Psoas muscle (tissue), 8 donors: ENCODE measurements around the gene RGS9. TPM values are rescaled to one million over a fixed set of nuclear protein-coding genes. Genes with fewer than 3 reads are reported as not detected.

Source experiments
- ATAC-seq, 4 donors: fragments of 200-7000 bp; cut with Tn5 transposase; one replicate each; pipeline ENCODE4 v1.9.1; 2020; ENCODE audit warnings: moderate library complexity in 3 of 4, mild to moderate bottlenecking in 2 of 4
- DNase-seq, 2 donors: peaks; one replicate each; pipeline ENCODE4 v3.0.0-alpha.2; 2020
- H3K27ac ChIP-seq: fragments of 200-600 bp; one replicate; pipeline ENCODE4 v1.8.0; 2022
- H3K27me3 ChIP-seq, 3 donors: fragments of 200-600 bp in 1 of 3; one replicate each; pipeline versions ENCODE4 v1.6.1 to v1.8.0; 2013 to 2022; ENCODE audit warnings: low read length in 2 of 3, mild to moderate bottlenecking in 2 of 3, moderate library complexity in 1 of 3; ENCODE audit not compliant: insufficient read depth in 3 of 3
- H3K36me3 ChIP-seq, 2 donors: fragments of 200-600 bp in 1 of 2; one replicate each; pipeline versions ENCODE4 v1.6.1 to v1.8.0; 2013 to 2022; ENCODE audit warnings: low read depth in 1 of 2, mild to moderate bottlenecking in 1 of 2, moderate library complexity in 1 of 2; ENCODE audit not compliant: insufficient read depth in 1 of 2
- H3K4me1 ChIP-seq: fragments of 200-600 bp; one replicate; pipeline ENCODE4 v1.8.0; 2022
- H3K4me3 ChIP-seq: fragments of 200-600 bp; one replicate; pipeline ENCODE4 v1.8.0; 2022; ENCODE audit warnings: mild to moderate bottlenecking
- H3K9me3 ChIP-seq: fragments of 200-600 bp; one replicate; pipeline ENCODE4 v1.8.0; 2022
- WGBS, 3 donors: extraction: QIAGEN DNeasy Blood & Tissue Kit; methylation state at CpG; one replicate each; pipeline versions ENCODE4 v1.1.6 to v1.1.7; 2013; 5-methylcytosine and 5-hydroxymethylcytosine counted together
- intact Hi-C, 2 donors: fragments of 100-400 bp; cut with DNase I; formaldehyde crosslinking; loops; one replicate each; pipeline versions ENCODE4 v1.11.0 to v1.14.2; 2022
- polyA plus RNA-seq, 3 donors: library from polyadenylated mRNA; stranded (reverse); fragments of 200-250 nt; gene quantifications; one replicate each; pipeline ENCODE4 v1.2.3, GENCODE V29; 2013
- total RNA-seq, 4 donors: library from RNA; stranded (reverse); fragmentation: NEBNext Ultra II Directional in 2 of 4; extraction: Animal tissue kit (Norgen Biotek cat#: 25700) in 2 of 4; gene quantifications; one replicate each; pipeline versions ENCODE4 v1.2.1 to v1.2.4, GENCODE V29; 2021 to 2023
- TF ChIP-seq, protein P1 (sequence below): fragments of 200-600 bp; IDR thresholded peaks from one replicate; pipeline ENCODE4 v1.8.0; 2022; ENCODE audit warnings: antibody characterized with exemption
- donor health status: healthy with polysubstance abuse.
- donor health status: DM: no; HTN: no; CAD: no; lungs with moderate emphysema.
- donor health status: Bipolar disorder and iron deficiency.
- donor health status: healthy.
- donor health status: DM: yes; HTN: yes; CAD: no.
- donor health status: DM: no; HTN: no; CAD: no.
- donor health status: DM: no; HTN: no; CAD: no.
- donor health status: DM: yes; HTN: yes; CAD: no.

The RGS9 gene
- total and polyA plus RNA-seq, 7 donors: 0.33 to 4.8 (median 2.1) TPM

DNA sequence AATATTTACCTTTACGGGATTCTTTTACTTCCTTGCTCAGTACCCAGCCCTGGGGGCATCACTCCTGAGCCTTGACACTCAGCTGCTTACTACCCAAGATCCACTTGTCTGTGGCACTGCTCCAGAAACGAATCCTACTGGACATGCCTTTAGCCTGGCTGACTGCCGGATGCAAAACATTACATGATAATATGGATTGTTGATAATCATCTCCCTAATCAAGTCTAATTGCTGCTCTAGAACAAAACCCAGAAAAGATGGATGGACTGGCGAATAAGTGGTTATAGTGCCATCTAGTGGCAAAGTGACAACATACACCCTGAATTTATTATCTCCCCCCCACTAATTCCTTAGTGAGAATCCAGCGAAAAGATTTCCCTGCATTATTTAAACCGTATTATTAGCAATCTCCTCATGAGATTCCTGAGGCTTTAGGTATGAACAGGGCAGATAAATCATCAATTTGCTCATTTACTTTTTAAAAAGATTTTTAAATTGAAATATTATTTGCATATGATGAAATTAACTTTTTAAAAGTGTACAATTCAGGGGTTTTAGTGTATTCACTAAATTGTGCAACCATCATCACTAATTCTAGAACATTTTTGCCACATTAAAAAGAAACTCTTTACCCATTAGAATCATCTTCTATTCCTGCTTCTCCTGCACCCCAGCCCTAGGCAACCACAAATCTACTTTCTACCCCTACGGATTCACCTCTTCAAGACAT lies 61.6 kb downstream of the RGS9 start:
- 22 to 26% (median 24%) methylated on average over 7 of the region's 7 CpGs for WGBS, 3 donors
- intact Hi-C loops: loop anchor here (5.0 to 10.0 kb wide), 3 partner anchors 62 to 422 kb away; partner anchors contain the start of gene RGS9 (in 1 of the 2)

DNA sequence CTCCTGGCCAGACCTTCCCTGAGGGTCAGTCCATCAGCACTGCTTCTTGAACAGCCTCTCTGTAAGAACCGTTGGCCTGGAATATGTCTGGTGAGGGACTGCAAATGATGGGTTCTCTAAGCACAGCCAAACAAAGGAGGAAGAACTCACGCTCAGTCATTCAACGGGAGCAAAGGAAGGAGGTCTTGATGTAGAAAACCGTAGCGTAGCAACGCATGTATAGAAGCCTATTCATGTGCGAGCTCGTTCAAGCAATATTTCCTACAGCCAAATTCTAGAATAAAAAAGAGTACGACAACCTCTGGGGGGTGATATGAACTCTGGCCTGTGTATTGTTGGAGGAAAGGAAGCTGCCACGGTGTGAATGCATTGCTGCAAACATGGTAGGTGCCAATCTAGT lies 64.2 kb downstream of the RGS9 start:
- intact Hi-C loops: no loop called here

More for the DNA sequence above, 61.6 kb downstream of the RGS9 start:
- H3K4me3 ChIP-seq: no peak overlapping the region
- no peaks in the 10 kb centered on the region for H3K9me3 ChIP-seq
- H3K4me1 ChIP-seq: no peaks in the 10 kb centered on the region
- DNase-seq (no peak), ATAC-seq (peak; percentile 36 to 67 (median 52))
- no peak overlapping the region for H3K27ac ChIP-seq
- no peaks in the 10 kb centered on the region for H3K36me3 ChIP-seq
- H3K27me3 ChIP-seq: no peaks in the 10 kb centered on the region
- TF ChIP-seq, protein P1, sequence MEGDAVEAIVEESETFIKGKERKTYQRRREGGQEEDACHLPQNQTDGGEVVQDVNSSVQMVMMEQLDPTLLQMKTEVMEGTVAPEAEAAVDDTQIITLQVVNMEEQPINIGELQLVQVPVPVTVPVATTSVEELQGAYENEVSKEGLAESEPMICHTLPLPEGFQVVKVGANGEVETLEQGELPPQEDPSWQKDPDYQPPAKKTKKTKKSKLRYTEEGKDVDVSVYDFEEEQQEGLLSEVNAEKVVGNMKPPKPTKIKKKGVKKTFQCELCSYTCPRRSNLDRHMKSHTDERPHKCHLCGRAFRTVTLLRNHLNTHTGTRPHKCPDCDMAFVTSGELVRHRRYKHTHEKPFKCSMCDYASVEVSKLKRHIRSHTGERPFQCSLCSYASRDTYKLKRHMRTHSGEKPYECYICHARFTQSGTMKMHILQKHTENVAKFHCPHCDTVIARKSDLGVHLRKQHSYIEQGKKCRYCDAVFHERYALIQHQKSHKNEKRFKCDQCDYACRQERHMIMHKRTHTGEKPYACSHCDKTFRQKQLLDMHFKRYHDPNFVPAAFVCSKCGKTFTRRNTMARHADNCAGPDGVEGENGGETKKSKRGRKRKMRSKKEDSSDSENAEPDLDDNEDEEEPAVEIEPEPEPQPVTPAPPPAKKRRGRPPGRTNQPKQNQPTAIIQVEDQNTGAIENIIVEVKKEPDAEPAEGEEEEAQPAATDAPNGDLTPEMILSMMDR: peak; percentile 81

DNA sequence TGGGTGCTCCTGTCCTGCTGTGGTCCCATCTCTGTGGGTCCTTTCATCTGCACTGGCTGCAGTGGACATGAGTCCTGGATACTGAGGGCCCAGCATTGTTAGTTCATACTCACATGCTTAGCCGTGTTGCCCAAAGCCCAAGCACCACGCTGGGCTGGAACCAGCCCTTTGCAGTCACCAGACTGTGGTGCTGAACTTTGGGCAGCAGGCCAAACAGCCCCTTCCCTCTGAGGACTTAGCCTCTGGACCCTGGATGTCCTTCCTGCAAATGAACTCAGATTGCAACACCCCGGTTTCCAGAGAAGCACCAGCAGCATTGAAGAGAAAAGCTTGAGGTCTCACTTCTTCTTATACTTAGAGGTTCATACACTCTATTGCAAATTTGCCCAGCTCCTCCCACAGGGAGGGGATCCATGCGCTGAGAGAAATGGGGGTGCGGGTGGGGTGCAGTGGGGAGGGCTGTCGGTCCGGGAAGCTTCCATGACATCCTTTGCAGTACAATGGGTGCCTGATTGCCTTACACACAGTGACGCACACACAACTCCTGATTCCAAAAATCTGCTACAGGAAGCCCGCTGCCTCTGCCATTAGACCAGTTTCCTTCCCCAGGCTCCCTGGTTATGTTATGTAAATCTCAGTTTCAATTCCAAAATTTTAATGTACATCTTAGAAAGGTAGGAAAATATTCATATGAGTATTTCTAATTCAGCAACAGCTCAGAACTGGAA lies 65.8 kb downstream of the RGS9 start:
- no peak for ATAC-seq
- 69 to 75% (median 72%) methylated on average over 9 of the region's 9 CpGs for WGBS, 3 donors
- Histone ChIP-seq H3K9me3 (no peaks in the 10 kb centered on the region), H3K4me1 (no peaks in the 10 kb centered on the region), H3K36me3 (no peaks in the 10 kb centered on the region), H3K27ac (no peak overlapping the region), H3K4me3 (no peak overlapping the region), H3K27me3 (no peaks in the 10 kb centered on the region)
- DNase-seq: no peak
- intact Hi-C loops: no loop called here
- TF ChIP-seq, protein P1: no peak

More for the DNA sequence above, 64.2 kb downstream of the RGS9 start:
- TF ChIP-seq, protein P1: no peak
- Histone ChIP-seq H3K4me3 (no peak overlapping the region), H3K36me3 (no peaks in the 10 kb centered on the region), H3K27ac (no peak overlapping the region), H3K4me1 (no peaks in the 10 kb centered on the region), H3K9me3 (no peaks in the 10 kb centered on the region), H3K27me3 (no peaks in the 10 kb centered on the region)
- 81% methylated on average over 10 of the region's 10 CpGs for WGBS, 3 donors
- DNase-seq: no peak
- ATAC-seq: no peak

DNA sequence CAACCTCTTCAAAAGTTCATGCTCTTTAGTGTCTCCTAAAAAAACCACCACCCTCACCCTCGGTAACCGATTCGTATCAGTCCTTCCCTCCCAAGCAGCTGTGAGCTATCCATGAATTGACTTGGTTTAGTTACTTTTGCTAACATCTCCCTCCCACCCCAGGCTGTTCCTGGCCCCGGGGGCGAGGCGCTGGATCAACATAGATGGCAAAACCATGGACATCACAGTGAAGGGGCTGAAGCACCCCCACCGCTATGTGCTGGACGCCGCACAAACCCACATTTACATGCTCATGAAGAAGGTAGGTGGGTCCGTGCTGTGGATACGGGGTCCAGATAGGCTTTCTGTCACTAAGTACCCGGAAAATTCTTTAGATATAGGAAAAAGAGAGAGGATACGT lies 66.8 kb downstream of the RGS9 start:
- 82 to 84% (median 83%) methylated on average over 13 of the region's 13 CpGs for WGBS, 3 donors
- no peak for DNase-seq
- H3K36me3 ChIP-seq: no peaks in the 10 kb centered on the region
- TF ChIP-seq, protein P1: no peak
- no peak overlapping the region for H3K27ac ChIP-seq
- no peaks in the 10 kb centered on the region for H3K4me1 ChIP-seq
- H3K9me3 ChIP-seq: no peaks in the 10 kb centered on the region
- no peaks in the 10 kb centered on the region for H3K27me3 ChIP-seq
- intact Hi-C loops: no loop called here
- H3K4me3 ChIP-seq: no peak overlapping the region
- ATAC-seq: no peak
